GM10266 (cell line): ENCODE data around the gene CADPS.

Experiments
- DNase-seq: peaks from one replicate; pipeline ENCODE4 v3.0.0; 2012; ENCODE audit errors: extremely low spot score
- CTCF ChIP-seq: IDR thresholded peaks from 2 replicates; pipeline ENCODE4 v1.5.1; 2012; ENCODE audit warnings: mild to moderate bottlenecking, low read depth; ENCODE audit not compliant: control insufficient read depth, insufficient read depth; ENCODE audit errors: missing control alignments

Gene CADPS

GRCh38 chr3:62644493-62644892, 230.7 kb downstream of the CADPS start:
- no peak for DNase-seq
- TF ChIP-seq CTCF = no peak

- no peak for TF ChIP-seq CTCF
- DNase-seq = no peak
These were observed 236.9 kb downstream of the CADPS start for GRCh38 chr3:62638316-62638715.

DNA sequence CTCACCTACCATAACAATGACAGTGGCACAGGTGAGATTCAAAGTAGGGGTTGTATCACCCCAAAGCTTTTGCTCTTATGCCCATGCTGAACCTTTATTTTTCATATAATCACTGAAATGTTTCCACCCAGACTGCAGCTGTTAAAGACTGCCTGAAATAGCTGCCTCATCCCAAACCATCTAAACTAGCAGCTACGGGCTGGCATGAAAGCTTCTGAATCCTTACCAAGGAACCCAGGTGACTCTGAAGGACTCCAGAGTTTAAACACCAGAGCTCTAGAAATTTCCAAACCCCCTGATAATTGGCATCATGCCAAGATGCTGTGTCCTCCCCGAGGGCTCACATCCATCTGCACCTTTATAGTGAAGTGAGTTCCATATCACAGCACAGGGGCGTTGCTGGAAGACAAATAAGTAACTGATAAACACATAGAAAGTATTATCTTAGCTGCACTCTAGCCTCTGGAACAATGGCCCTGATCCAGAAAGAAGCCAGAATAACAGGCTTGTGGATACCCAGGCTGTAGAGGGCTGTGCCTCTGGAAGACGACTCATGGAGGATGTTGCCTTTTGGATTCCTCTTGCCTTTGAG, 238.9 kb downstream of the CADPS start:
- no peak for DNase-seq
- TF ChIP-seq CTCF = no peak

DNA sequence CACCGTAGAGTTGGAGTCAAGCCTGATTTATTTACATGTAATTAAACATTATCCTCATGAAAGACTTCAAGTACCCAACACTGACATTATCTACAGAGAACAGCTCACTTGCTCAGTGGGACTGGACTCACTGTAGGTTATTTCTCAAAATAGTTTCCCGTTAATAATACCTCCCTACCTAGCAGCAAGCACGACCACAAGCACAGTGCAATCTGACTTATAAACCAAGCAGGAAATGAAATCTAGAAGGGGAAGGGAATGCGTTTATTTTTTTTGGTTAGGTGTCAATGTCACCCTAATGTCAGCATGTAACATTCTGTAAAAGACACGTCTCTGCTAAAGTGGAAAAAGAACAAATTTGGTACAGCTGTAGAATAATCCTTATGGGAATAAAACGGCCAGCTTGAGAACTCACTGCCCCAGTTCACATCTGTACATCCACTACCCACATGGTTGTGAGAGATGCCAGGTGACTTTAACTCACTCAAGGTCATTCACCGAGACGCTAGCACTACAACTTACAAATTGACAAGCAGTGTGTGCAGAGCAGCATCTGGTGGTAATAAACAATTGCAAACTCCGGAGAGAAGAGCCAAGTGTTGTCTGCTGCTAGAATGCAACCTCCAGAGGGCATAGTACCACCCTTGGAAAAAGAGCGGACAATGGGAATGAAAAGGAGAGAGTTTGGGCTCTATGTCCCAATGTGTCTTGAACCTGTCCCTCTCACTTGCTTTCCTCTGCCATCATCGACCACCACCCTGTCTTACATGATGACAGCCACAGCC, 242.5 kb downstream of the CADPS start:
- no peak for TF ChIP-seq CTCF
- no peak for DNase-seq

- TF ChIP-seq CTCF = no peak
- DNase-seq = no peak
These were observed 243.7 kb downstream of the CADPS start for GRCh38 chr3:62631488-62631887.

DNA sequence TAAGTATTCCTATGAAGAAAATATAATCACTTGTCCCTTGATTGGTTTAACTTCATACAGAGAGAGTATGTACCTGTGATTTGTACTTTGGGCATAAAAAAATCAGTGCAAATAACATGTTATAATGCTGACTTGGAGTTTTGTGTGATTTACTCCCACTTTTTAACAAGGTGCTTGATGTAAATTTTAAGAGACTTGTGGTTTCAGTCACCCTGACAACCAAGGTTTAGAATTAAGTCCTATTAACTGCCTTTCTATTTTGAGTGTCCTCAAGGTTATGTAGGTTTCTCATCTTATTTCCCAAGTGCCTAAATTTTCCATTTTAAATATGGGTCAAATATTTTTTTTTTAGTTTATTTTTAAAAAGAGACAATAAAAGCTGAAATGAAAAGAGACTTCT, 244.6 kb downstream of the CADPS start:
- no peak for DNase-seq
- TF ChIP-seq CTCF = no peak

GRCh38 chr3:62625268-62625667, 249.9 kb downstream of the CADPS start:
- no peak for DNase-seq
- TF ChIP-seq CTCF = no peak
